CD8-positive, alpha-beta memory T cell (primary cell): Measurements from ENCODE around the gene GPX3. TPM values are rescaled to one million over a fixed set of nuclear protein-coding genes. Genes with fewer than 3 reads are reported as not detected.

ENCODE experiments used
- CTCF ChIA-PET: fragments of 350-600 bp; sonication (Branson Sonifier 250); formaldehyde crosslinking; loops from one replicate; lab custom pipeline; 2021; ENCODE audit warnings: antibody characterized with exemption; lab: Charles Lee
- POLR2A ChIA-PET: fragments of 350-600 bp; sonication (Branson Sonifier 250); formaldehyde crosslinking; loops from one replicate; lab custom pipeline; 2021; ENCODE audit warnings: antibody characterized with exemption; lab: Charles Lee
- DNase-seq, 5 donors: peaks; one replicate each; pipeline versions ENCODE4 v3.0.0 to v3.0.0-alpha.2; 2020 to 2022; ENCODE audit warnings: mixed read lengths in 1 of 5
- H3K27ac ChIP-seq: one replicate; pipeline ENCODE4 v1.7.0; 2013; ENCODE audit warnings: low read depth, mild to moderate bottlenecking, low read length, moderate library complexity
- H3K27me3 ChIP-seq: 2 replicates; pipeline ENCODE4 v1.7.0; 2013; ENCODE audit warnings: low read length, mild to moderate bottlenecking; ENCODE audit not compliant: insufficient read depth, poor library complexity, severe bottlenecking
- H3K36me3 ChIP-seq: 2 replicates; pipeline ENCODE4 v1.7.0; 2013; ENCODE audit warnings: mild to moderate bottlenecking, low read length, moderate library complexity; ENCODE audit not compliant: insufficient read depth
- H3K4me1 ChIP-seq: 2 replicates; pipeline ENCODE4 v1.7.0; 2013; ENCODE audit warnings: mild to moderate bottlenecking, low read length, moderate library complexity; ENCODE audit not compliant: insufficient read depth
- H3K4me3 ChIP-seq: 2 replicates; pipeline ENCODE4 v1.7.0; 2013; ENCODE audit warnings: mild to moderate bottlenecking, low read length
- H3K9me3 ChIP-seq: 2 replicates; pipeline ENCODE4 v1.7.0; 2013; ENCODE audit warnings: mild to moderate bottlenecking, low read length
- H3K27ac Mint-ChIP-seq, 8 donors: one replicate each; pipeline ENCODE4 v1.8.0; 2020 to 2021; ENCODE audit warnings: mixed read lengths in 8 of 8, mild to moderate bottlenecking in 6 of 8, inconsistent platforms in 3 of 8, moderate library complexity in 3 of 8
- H3K27me3 Mint-ChIP-seq, 2 donors: one replicate each; pipeline ENCODE4 v1.8.0; 2020 to 2021; ENCODE audit warnings: mixed read lengths in 2 of 2, mild to moderate bottlenecking in 1 of 2, moderate library complexity in 1 of 2
- H3K36me3 Mint-ChIP-seq, 3 donors: one replicate each; pipeline ENCODE4 v1.8.0; 2020 to 2021; ENCODE audit warnings: mixed read lengths in 3 of 3, inconsistent platforms in 1 of 3, mild to moderate bottlenecking in 1 of 3
- H3K4me1 Mint-ChIP-seq, 3 donors: one replicate each; pipeline ENCODE4 v1.8.0; 2020 to 2021; ENCODE audit warnings: mixed read lengths in 3 of 3, inconsistent platforms in 1 of 3, mild to moderate bottlenecking in 1 of 3
- H3K4me3 Mint-ChIP-seq, 7 donors: one replicate each; pipeline ENCODE4 v1.8.0; 2020 to 2021; ENCODE audit warnings: mixed read lengths in 7 of 7, mild to moderate bottlenecking in 6 of 7, moderate library complexity in 4 of 7, inconsistent platforms in 2 of 7
- H3K9me3 Mint-ChIP-seq, 5 donors: one replicate each; pipeline ENCODE4 v1.8.0; 2020 to 2022; ENCODE audit warnings: mixed read lengths in 5 of 5, mild to moderate bottlenecking in 3 of 5, moderate library complexity in 2 of 5, inconsistent platforms in 1 of 5
- polyA plus RNA-seq: library from polyadenylated mRNA; unstranded; fragments of 300-500 nt; fragmentation: Illumina TruSeq; gene quantifications from one replicate; pipeline ENCODE4 v1.2.3, GENCODE V29; 2021
- total RNA-seq, 2 experiments: library from RNA; stranded (reverse); gene quantifications; one replicate each; pipeline ENCODE4 v1.2.3, GENCODE V29; 2021

GPX3 gene
- total and polyA plus RNA-seq, 3 experiments from 2014 or later = 0.63 TPM; not detected in 2

DNA sequence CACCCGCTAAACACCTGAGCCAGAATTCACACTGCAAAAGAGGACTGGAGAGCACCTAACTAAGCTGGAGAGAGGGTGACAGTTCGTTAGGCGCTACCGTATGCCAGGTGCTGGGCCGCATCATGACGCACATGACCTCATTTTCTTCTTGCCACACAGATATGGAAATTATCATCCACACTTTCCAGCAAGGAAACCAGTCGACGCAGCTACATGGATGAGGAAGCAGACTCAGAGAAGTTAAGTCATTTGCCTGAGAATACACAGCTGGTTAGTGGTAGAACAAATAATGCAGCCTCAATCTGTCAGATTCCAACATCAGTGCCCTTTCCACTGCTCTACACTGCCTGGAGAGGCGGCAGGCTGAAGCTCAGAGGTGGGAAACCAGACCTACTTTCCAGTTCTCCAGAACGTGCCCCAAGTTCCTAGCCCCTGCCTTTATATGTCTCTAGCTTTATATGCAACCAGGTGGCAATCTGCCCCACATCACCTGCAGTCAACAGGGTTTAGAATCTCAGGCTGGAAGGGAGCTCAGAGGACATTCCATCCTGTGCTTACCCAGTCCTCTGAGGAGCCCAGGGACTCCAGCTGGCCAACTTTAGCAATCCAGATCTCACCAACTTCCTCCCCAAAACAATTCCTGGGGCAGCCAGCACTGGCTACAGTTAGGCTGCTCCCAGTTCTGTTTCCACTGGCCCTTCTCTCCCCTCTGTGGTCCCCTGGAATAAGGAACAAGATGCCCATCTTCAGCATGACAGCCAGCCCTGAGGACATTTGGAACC lies 51.6 kb downstream of the GPX3 start:
- H3K4me3 Mint-ChIP-seq = peak overlapping the region in 3 of 7 donors; percentile 13 to 61 (median 30)

DNA sequence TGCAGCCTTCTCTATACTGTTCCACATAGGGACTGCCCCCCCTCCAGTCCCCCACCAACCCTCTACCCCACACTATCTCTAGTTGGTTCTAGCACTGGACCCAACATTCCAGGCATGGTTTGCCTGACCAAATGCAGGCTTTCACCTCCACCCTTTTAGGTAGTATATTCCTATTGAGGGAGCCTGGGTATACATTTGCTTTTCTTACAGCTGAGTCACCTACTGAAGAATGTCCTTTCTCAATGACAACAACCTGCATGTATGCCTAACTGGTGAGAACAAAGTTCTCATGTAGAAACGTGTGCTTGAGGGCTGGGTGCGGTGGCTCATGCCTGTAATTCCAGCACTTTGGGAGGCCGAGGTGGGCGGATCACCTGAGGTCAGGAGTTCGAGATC lies 52.2 kb downstream of the GPX3 start:
- Mint-ChIP-seq H3K9me3 (no peaks in the 10 kb centered on the region), H3K27ac (peak overlapping the region; percentile 32 to 77 (median 68)), H3K36me3 (peaks cover 0 to 84% (median 21%) of the 10 kb centered on the region in 3 donors), H3K4me1 (peaks cover 77 to 96% (median 84%) of the 10 kb centered on the region in 3 donors), H3K4me3 (no peak overlapping the region), H3K27me3 (no peaks in the 10 kb centered on the region)
- no peaks in the 10 kb centered on the region for H3K9me3 ChIP-seq
- peaks cover 69% of the 10 kb centered on the region for H3K4me1 ChIP-seq
- no peak for DNase-seq
- H3K27ac ChIP-seq = no peak overlapping the region
- peaks cover 21% of the 10 kb centered on the region for H3K36me3 ChIP-seq
- no peaks in the 10 kb centered on the region for H3K27me3 ChIP-seq
- ChIA-PET CTCF (interaction anchor here (1.0 to 1.7 kb wide), 3 partner anchors 53 to 165 kb away, joined by 3 to 4 read pairs (median 3); no protein-coding TSS in a partner anchor), POLR2A (no interaction called here)
- no peak overlapping the region for H3K4me3 ChIP-seq

More for the DNA sequence above, 51.6 kb downstream of the GPX3 start:
- no peaks in the 10 kb centered on the region for H3K27me3 Mint-ChIP-seq
- Histone ChIP-seq H3K4me1 (peaks cover 69% of the 10 kb centered on the region), H3K9me3 (no peaks in the 10 kb centered on the region), H3K36me3 (peaks cover 21% of the 10 kb centered on the region), H3K27ac (no peak overlapping the region), H3K4me3 (no peak overlapping the region), H3K27me3 (no peaks in the 10 kb centered on the region)
- peaks cover 0 to 84% (median 19%) of the 10 kb centered on the region in 3 donors for H3K36me3 Mint-ChIP-seq
- POLR2A ChIA-PET = no interaction called here
- CTCF ChIA-PET = interaction anchor here (1.0 to 3.7 kb wide), 5 partner anchors 20 to 166 kb away, joined by 3 to 16 read pairs (median 4); no protein-coding TSS in a partner anchor
- DNase-seq = no peak
- no peaks in the 10 kb centered on the region for H3K9me3 Mint-ChIP-seq
- H3K4me1 Mint-ChIP-seq = peaks cover 77 to 96% (median 84%) of the 10 kb centered on the region in 3 donors
- H3K27ac Mint-ChIP-seq = peak overlapping the region in 7 of 8 donors; percentile 32 to 95 (median 76)

DNA sequence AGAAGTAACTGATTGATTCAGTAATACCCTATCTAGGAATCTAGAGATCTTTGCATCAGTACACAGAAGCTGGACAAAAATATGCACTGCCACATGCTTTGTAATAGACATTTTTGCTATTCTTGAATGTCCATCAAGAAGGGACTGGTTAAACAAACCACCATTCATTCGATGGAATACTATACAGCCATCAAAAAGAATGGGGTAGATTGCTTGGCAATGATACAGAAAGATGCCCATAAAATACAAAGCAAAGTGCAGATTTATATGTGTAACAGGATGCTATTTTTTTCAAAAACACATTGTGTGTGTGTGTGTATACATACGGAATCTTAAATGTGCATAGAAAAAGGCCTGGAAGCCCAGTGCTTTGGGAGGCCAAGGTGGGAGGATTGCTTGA lies 52.9 kb downstream of the GPX3 start:
- H3K27ac ChIP-seq = no peak overlapping the region
- H3K36me3 ChIP-seq = peaks cover 21% of the 10 kb centered on the region
- Mint-ChIP-seq H3K9me3 (no peaks in the 10 kb centered on the region), H3K27me3 (no peaks in the 10 kb centered on the region), H3K4me1 (peaks cover 78 to 96% (median 84%) of the 10 kb centered on the region in 3 donors), H3K4me3 (no peak overlapping the region), H3K27ac (peak overlapping the region in 2 of 8 donors; percentile 64 to 68), H3K36me3 (peaks cover 5 to 84% (median 26%) of the 10 kb centered on the region in 3 donors)
- CTCF ChIA-PET = no interaction called here
- DNase-seq = no peak
- POLR2A ChIA-PET = no interaction called here
- peaks cover 69% of the 10 kb centered on the region for H3K4me1 ChIP-seq
- H3K27me3 ChIP-seq = no peaks in the 10 kb centered on the region
- no peaks in the 10 kb centered on the region for H3K9me3 ChIP-seq
- H3K4me3 ChIP-seq = no peak overlapping the region

DNA sequence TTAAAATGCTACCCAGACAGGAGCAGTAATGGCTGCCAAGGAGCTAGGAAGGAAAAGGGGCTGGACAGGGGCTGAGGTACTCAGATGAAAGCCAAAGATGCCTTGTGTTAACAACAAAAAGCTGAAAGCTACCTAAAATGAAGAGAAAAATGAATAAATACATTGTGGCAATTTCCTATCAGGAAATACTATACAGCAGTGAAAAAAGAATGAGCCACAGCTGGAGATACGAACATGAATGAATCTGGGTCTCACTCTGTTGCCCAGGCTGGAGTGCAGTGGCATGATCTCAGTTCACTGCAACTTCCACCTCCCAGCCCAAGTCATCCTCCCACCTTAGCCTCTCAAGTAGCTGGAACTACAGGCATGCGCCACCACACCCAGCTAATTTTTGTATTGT lies 54.2 kb downstream of the GPX3 start:
- POLR2A ChIA-PET = no interaction called here
- H3K9me3 ChIP-seq = no peaks in the 10 kb centered on the region
- peak overlapping the region in 3 of 8 donors; percentile 36 to 85 (median 82) for H3K27ac Mint-ChIP-seq
- CTCF ChIA-PET = interaction anchor here (1.3 to 1.7 kb wide), 4 partner anchors 23 to 164 kb away, joined by 3 to 9 read pairs (median 6); no protein-coding TSS in a partner anchor
- no peaks in the 10 kb centered on the region for H3K9me3 Mint-ChIP-seq
- H3K4me3 ChIP-seq = no peak overlapping the region
- H3K27me3 Mint-ChIP-seq = no peaks in the 10 kb centered on the region
- H3K36me3 Mint-ChIP-seq = peaks cover 6 to 82% (median 27%) of the 10 kb centered on the region in 3 donors
- peaks cover 78 to 95% (median 84%) of the 10 kb centered on the region in 3 donors for H3K4me1 Mint-ChIP-seq
- H3K27ac ChIP-seq = no peak overlapping the region
- peaks cover 17% of the 10 kb centered on the region for H3K36me3 ChIP-seq
- H3K4me3 Mint-ChIP-seq = peak overlapping the region in 1 of 7 donors; percentile 68
- no peak for DNase-seq
- no peaks in the 10 kb centered on the region for H3K27me3 ChIP-seq
- H3K4me1 ChIP-seq = peaks cover 69% of the 10 kb centered on the region

DNA sequence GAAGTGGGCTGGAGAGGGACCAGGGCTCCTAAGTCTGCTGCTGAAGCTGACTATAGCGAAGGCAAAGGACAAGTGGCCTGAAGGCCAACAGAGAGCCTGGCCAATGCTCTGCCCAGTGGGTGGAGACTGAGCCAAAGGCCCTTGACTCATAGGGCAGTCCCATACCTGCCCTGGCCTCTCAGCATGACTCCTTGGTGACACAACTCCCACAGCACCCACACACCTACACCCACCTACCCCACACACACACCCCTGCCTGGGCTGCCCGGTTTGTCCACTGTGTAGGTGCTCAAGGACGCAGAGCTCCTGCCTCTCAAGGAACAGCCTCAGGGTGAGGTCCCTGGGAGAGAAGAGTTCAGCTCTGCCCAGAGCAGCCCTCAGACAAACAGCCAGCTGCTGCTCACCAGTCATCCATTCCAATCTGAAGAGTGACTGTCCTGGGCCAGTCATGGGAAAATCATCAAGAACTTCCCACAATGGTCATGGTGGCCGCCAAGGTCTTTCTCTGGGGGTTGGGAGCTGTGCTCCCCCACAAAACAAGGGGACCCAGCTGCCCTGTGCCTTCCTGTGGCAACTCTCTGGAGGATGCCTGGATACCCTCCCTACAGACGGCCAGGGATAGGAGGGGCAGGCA lies 55.4 kb downstream of the GPX3 start:
- Mint-ChIP-seq H3K27me3 (no peaks in the 10 kb centered on the region), H3K9me3 (no peaks in the 10 kb centered on the region), H3K4me3 (peak overlapping the region in 6 of 7 donors; percentile 29 to 92 (median 84)), H3K27ac (peak overlapping the region in 7 of 8 donors; percentile 40 to 99 (median 81)), H3K36me3 (peaks cover 6 to 74% (median 27%) of the 10 kb centered on the region in 3 donors), H3K4me1 (peaks cover 75 to 88% (median 81%) of the 10 kb centered on the region in 3 donors)
- Histone ChIP-seq H3K36me3 (peaks cover 8% of the 10 kb centered on the region), H3K27ac (no peak overlapping the region), H3K4me1 (peaks cover 63% of the 10 kb centered on the region), H3K9me3 (no peaks in the 10 kb centered on the region), H3K27me3 (no peaks in the 10 kb centered on the region), H3K4me3 (no peak overlapping the region)
- ChIA-PET CTCF (interaction anchor here (0.6 to 1.8 kb wide), 6 partner anchors 8 to 163 kb away, joined by 3 to 14 read pairs (median 4); no protein-coding TSS in a partner anchor), POLR2A (no interaction called here)
- DNase-seq = no peak

DNA sequence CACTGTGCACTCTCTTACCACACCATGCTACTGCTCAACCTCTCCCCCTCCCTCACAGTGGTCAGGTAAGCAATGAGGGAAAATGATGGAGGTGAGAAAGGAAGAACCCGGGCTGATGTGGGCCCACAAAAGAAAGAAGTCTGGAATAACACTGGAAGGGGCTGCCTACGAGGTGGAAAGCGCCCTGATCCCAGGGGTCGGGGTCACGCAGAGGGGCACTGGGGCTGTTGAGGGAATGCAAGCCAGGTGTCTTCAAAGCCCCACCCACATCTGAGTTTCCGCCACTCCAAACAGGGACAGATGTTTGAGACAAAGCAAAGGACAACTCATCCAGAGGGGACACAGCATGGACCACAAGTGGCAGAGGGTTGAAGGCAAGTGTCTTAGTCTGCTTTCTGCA lies 56.2 kb downstream of the GPX3 start:
- Mint-ChIP-seq H3K27me3 (no peaks in the 10 kb centered on the region), H3K4me3 (peak overlapping the region; percentile 23 to 92 (median 83)), H3K27ac (peak overlapping the region; percentile 73 to 99 (median 86)), H3K36me3 (peaks cover 6 to 72% (median 25%) of the 10 kb centered on the region in 3 donors), H3K4me1 (peaks cover 73 to 86% (median 77%) of the 10 kb centered on the region in 3 donors), H3K9me3 (no peaks in the 10 kb centered on the region)
- H3K27ac ChIP-seq = no peak overlapping the region
- ChIA-PET POLR2A (no interaction called here), CTCF (interaction anchor here (1.3 to 1.8 kb wide), 2 partner anchors 14 to 39 kb away, joined by 3 to 14 read pairs; no protein-coding TSS in a partner anchor)
- no peaks in the 10 kb centered on the region for H3K27me3 ChIP-seq
- peaks cover 62% of the 10 kb centered on the region for H3K4me1 ChIP-seq
- peaks cover 8% of the 10 kb centered on the region for H3K36me3 ChIP-seq
- H3K4me3 ChIP-seq = no peak overlapping the region
- no peak for DNase-seq
- no peaks in the 10 kb centered on the region for H3K9me3 ChIP-seq

DNA sequence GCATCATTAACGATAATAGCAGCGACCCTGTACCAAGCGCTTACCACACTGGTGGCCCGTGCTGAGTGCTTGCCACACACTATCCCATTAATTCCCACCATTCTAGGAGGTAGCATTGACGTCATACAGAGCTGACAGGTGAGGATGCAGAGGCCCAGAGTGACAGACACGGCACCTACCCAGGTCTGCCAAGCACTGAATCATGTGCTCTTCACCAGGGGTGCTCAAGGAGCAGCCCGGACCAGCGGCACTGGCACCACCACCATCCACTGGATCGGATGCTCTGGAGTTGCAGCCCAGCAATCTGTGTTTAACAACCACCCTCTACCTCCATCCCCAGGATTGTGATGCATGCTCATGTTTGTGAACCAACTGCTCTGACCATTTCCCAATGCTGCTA lies 57.0 kb downstream of the GPX3 start:
- H3K27ac Mint-ChIP-seq = peak overlapping the region; percentile 76 to 99 (median 91)
- H3K9me3 Mint-ChIP-seq = no peaks in the 10 kb centered on the region
- H3K36me3 Mint-ChIP-seq = peaks cover 6 to 63% (median 21%) of the 10 kb centered on the region in 3 donors
- Histone ChIP-seq H3K36me3 (peaks cover 8% of the 10 kb centered on the region), H3K4me3 (no peak overlapping the region), H3K4me1 (peaks cover 62% of the 10 kb centered on the region), H3K27me3 (no peaks in the 10 kb centered on the region), H3K27ac (no peak overlapping the region), H3K9me3 (no peaks in the 10 kb centered on the region)
- POLR2A ChIA-PET = no interaction called here
- DNase-seq = no peak
- H3K4me1 Mint-ChIP-seq = peaks cover 71 to 85% (median 77%) of the 10 kb centered on the region in 3 donors
- no peaks in the 10 kb centered on the region for H3K27me3 Mint-ChIP-seq
- CTCF ChIA-PET = interaction anchor here (1.8 kb wide), 1 partner anchor 38 kb away, joined by 14 read pairs; no protein-coding TSS in a partner anchor
- peak overlapping the region; percentile 23 to 95 (median 87) for H3K4me3 Mint-ChIP-seq
